Breast epithelium (tissue), 3 donors: ENCODE measurements around the gene BCAR1.

Experiments
- CTCF ChIP-seq, 3 donors: fragments of 450-650 bp; IDR thresholded peaks; one replicate each; pipeline ENCODE4 v1.5.1; 2016 to 2017; ENCODE audit warnings: antibody characterized with exemption in 3 of 3, mild to moderate bottlenecking in 3 of 3, moderate library complexity in 3 of 3
- POLR2A ChIP-seq: fragments of 450-650 bp; IDR thresholded peaks from one replicate; pipeline ENCODE4 v1.6.1; 2016; ENCODE audit warnings: antibody characterized with exemption, mild to moderate bottlenecking, moderate library complexity

GRCh38 chr16:75250809-75251279 lies 580 bp downstream of the BCAR1 start:
- TF ChIP-seq CTCF (IDR thresholded peaks at IDR 0.05): no peak
- no peak for TF ChIP-seq POLR2A
